Ovary (tissue), 9 donors: ENCODE measurements around the gene MPIG6B. TPM values are rescaled to one million over a fixed set of nuclear protein-coding genes. Genes with fewer than 3 reads are reported as not detected.

Source experiments
- DNase-seq, 5 donors: peaks; one replicate each; pipeline ENCODE4 v3.0.0-alpha.2; 2019 to 2020
- H3K27ac ChIP-seq, 2 donors: fragments of 200-600 bp; one replicate each; pipeline versions ENCODE4 v1.5.1 to v1.8.0; 2019 to 2022
- H3K27me3 ChIP-seq: fragments of 200-600 bp; one replicate; pipeline ENCODE4 v1.8.0; 2022
- H3K36me3 ChIP-seq: fragments of 200-600 bp; sonication (generic); one replicate; pipeline ENCODE4 v1.5.1; 2019
- H3K4me1 ChIP-seq: one replicate; pipeline ENCODE4 v1.8.1; 2013; ENCODE audit warnings: mild to moderate bottlenecking, moderate library complexity; ENCODE audit not compliant: insufficient read depth
- H3K4me3 ChIP-seq: fragments of 200-600 bp; sonication (generic); one replicate; pipeline ENCODE4 v1.5.1; 2017
- H3K9me3 ChIP-seq, 2 donors: fragments of 200-600 bp in 1 of 2; sonication (generic) in 1 of 2; one replicate each; pipeline versions ENCODE4 v1.5.1 to v1.8.1; 2013 to 2019; ENCODE audit warnings: mild to moderate bottlenecking in 1 of 2, moderate library complexity in 1 of 2
- CTCF ChIP-seq, 3 donors: fragments of 450-650 bp in 2 of 3; fragments of 200-600 bp in 1 of 3; IDR thresholded peaks; one replicate each; pipeline versions ENCODE4 v1.5.1 to v1.8.0; 2016 to 2022; ENCODE audit warnings: antibody characterized with exemption in 3 of 3, mild to moderate bottlenecking in 1 of 3
- EP300 ChIP-seq: sonication (generic); formaldehyde crosslinking; IDR thresholded peaks from one replicate; pipeline ENCODE4 v1.6.1; 2017; ENCODE audit warnings: antibody characterized with exemption
- POLR2A ChIP-seq: fragments of 450-650 bp; IDR thresholded peaks from one replicate; pipeline ENCODE4 v1.6.1; 2017; ENCODE audit warnings: antibody characterized with exemption, mild to moderate bottlenecking, moderate library complexity
- WGBS, 3 donors: extraction: QIAGEN DNeasy Blood & Tissue Kit in 1 of 3; methylation state at CpG; one replicate each; pipeline versions ENCODE4 v1.1.5 to v1.1.7; 2013 to 2017; 5-methylcytosine and 5-hydroxymethylcytosine counted together
- intact Hi-C, 4 donors: fragments of 100-400 bp; cut with DNase I; formaldehyde crosslinking; loops; one replicate each; pipeline versions ENCODE4 v1.11.0 to v1.15.1; 2022 to 2023
- polyA plus RNA-seq, 2 donors: library from polyadenylated mRNA; stranded (reverse); fragments of 200-250 nt in 1 of 2; fragments of 350-450 nt in 1 of 2; fragmentation: Illumina TruSeq in 1 of 2; extraction: RNeasy Lipid Tissue Mini Kit (QIAGEN cat#74804) in 1 of 2; gene quantifications; one replicate each; pipeline ENCODE4 v1.2.3, GENCODE V29; 2013 to 2014
- total RNA-seq, 7 donors: library from RNA; depleted of rRNA in 2 of 7; stranded (reverse); fragments of >200 nt in 2 of 7; fragmentation: NEBNext Ultra II Directional in 3 of 7; extraction: Animal tissue kit (Norgen Biotek cat#: 25700) in 3 of 7; gene quantifications; one replicate each; pipeline versions ENCODE4 v1.1.0 to v1.2.4, GENCODE V29; 2016 to 2023
- donor health status: DM: no; HTN: no; CAD: no; lungs with moderate emphysema.
- donor health status: DM: no; HTN: no; CAD: no.
- donor health status: Bipolar disorder and iron deficiency.
- donor health status: DM: yes; HTN: yes; CAD: no.
- donor health status: DM: no; HTN: no; CAD: no.
- donor health status: DM: yes; HTN: yes; CAD: no.

Gene MPIG6B
- total and polyA plus RNA-seq, 9 donors, result 0.06 to 0.94 (median 0.60) TPM; not detected in 4

- Histone ChIP-seq H3K4me1 (peaks cover 5% of the 10 kb centered on the region), H3K9me3 (no peaks in the 10 kb centered on the region), H3K27me3 (no peaks in the 10 kb centered on the region), H3K36me3 (no peaks in the 10 kb centered on the region), H3K27ac (no peak overlapping the region), H3K4me3 (no peak overlapping the region)
- DNase-seq, result no peak
- WGBS, 3 donors, result 69 to 74% (median 73%) methylated on average over 7 of the region's 7 CpGs
- TF ChIP-seq EP300 (no peak), CTCF (IDR thresholded peaks at IDR 0.05) (no peak), POLR2A (no peak)
- intact Hi-C loops, result loop anchor here in 1 of 4 donors (5.0 to 10.0 kb wide), 3 partner anchors 60 to 458 kb away; partner anchors contain the start of genes AGER, CSNK2B, HSPA1B and LY6G5B
These were observed 4.0 kb downstream of the MPIG6B start for GRCh38 chr6:31727034-31727716.

GRCh38 chr6:31727717-31728671, 4.8 kb downstream of the MPIG6B start:
- peak in 3 of 5 donors; percentile 25 to 52 (median 49) for DNase-seq
- peak overlapping the region; percentile 93 to 97 for H3K27ac ChIP-seq
- no peaks in the 10 kb centered on the region for H3K27me3 ChIP-seq
- H3K36me3 ChIP-seq, result no peaks in the 10 kb centered on the region
- WGBS, 3 donors, result 53 to 59% (median 54%) methylated on average over 41 of the region's 41 CpGs
- H3K9me3 ChIP-seq, result no peaks in the 10 kb centered on the region
- H3K4me3 ChIP-seq, result peak overlapping the region; percentile 97
- TF ChIP-seq POLR2A, result no peak
- no peak for TF ChIP-seq CTCF (IDR thresholded peaks at IDR 0.05)
- TF ChIP-seq EP300, result no peak
- intact Hi-C loops, result loop anchor here in 2 of 4 donors (2.0 to 10.0 kb wide), 5 partner anchors 25 to 457 kb away; partner anchors contain the start of genes ABHD16A (in 1 of the 2), AGER (in 1 of the 2), CSNK2B (in 1 of the 2) and HSPA1B (in 1 of the 2)
- H3K4me1 ChIP-seq, result peaks cover 5% of the 10 kb centered on the region

- Histone ChIP-seq H3K4me1 (peaks cover 6% of the 10 kb centered on the region), H3K36me3 (no peaks in the 10 kb centered on the region)
These were observed 5.8 kb downstream of the MPIG6B start, which contains the start of gene DDAH2 for GRCh38 chr6:31728767-31729514. Gene DDAH2, minus strand, starts transcription at chr6:31729299. Its CDS starts 138 bp downstream, at chr6:31729161.

More at GRCh38 chr6:31728767-31729514, 5.8 kb downstream of the MPIG6B start, which contains the start of gene DDAH2:
- Histone ChIP-seq H3K27me3 (no peaks in the 10 kb centered on the region), H3K27ac (peak within 1 kb of the TSS; percentile 93 to 97), H3K4me3 (peak within 1 kb of the TSS; percentile 97), H3K9me3 (no peaks in the 10 kb centered on the region)
- peak in 2 of 3 donors; percentile 73 to 83 for TF ChIP-seq CTCF (IDR thresholded peaks at IDR 0.05)
- peak; percentile 19 for TF ChIP-seq EP300
- TF ChIP-seq POLR2A, result no peak
- WGBS, 3 donors, result 7 to 10% (median 10%) methylated on average over 33 to 36 of the region's 36 CpGs
- peak; percentile 38 to 62 (median 56) for DNase-seq
- intact Hi-C loops, result loop anchor here in 2 of 4 donors (2.0 to 10.0 kb wide), 5 partner anchors 26 to 456 kb away; partner anchors contain the start of genes ABHD16A (in 1 of the 2), AGER (in 1 of the 2), CSNK2B (in 1 of the 2) and HSPA1B (in 1 of the 2)
